ENCODE results near the gene POU2F1.

Gene POU2F1

GRCh38 chr1:167473761-167474160 is 253.1 kb downstream of the POU2F1 start:
- TF ChIP-seq, protein P1, sequence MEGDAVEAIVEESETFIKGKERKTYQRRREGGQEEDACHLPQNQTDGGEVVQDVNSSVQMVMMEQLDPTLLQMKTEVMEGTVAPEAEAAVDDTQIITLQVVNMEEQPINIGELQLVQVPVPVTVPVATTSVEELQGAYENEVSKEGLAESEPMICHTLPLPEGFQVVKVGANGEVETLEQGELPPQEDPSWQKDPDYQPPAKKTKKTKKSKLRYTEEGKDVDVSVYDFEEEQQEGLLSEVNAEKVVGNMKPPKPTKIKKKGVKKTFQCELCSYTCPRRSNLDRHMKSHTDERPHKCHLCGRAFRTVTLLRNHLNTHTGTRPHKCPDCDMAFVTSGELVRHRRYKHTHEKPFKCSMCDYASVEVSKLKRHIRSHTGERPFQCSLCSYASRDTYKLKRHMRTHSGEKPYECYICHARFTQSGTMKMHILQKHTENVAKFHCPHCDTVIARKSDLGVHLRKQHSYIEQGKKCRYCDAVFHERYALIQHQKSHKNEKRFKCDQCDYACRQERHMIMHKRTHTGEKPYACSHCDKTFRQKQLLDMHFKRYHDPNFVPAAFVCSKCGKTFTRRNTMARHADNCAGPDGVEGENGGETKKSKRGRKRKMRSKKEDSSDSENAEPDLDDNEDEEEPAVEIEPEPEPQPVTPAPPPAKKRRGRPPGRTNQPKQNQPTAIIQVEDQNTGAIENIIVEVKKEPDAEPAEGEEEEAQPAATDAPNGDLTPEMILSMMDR (IDR thresholded peaks at IDR 0.05; ENCODE audit: unreplicated experiment in 3 of 3): no peak
- H3K4me1 Mint-ChIP-seq: peaks cover 43% of the 10 kb centered on the region
- H3K9me3 Mint-ChIP-seq: peaks cover 5% of the 10 kb centered on the region
- no peaks in the 10 kb centered on the region for H3K27me3 Mint-ChIP-seq (ENCODE audit: low read depth)
- H3K4me3 Mint-ChIP-seq: peak overlapping the region in 1 of 3 experiments; percentile 38
- no peaks in the 10 kb centered on the region for H3K36me3 Mint-ChIP-seq (ENCODE audit: low read depth)
- H3K27ac Mint-ChIP-seq: no peak overlapping the region

DNA sequence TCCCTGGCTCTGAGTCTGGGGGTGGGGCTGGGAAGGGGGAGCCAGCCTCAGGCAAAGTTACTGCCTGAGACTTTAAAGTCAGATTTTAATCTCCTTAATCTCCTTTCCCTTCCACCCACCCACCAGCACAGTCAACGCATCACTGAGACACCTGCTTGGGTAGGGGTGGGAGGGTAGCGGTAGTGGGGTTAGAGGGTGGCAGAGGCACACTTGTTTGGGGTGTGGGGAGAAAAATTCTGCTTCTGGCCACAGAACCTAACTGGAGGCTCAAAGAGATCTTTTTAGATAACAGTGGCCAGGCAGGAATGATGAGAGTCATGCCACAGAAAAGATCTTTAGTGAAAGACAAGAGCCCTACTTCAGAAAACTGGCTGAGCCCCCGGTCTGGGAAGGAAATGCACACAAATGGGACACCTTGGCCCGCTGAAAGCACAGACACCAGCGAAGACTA is 253.5 kb downstream of the POU2F1 start:
- Mint-ChIP-seq H3K4me1 (peaks cover 47% of the 10 kb centered on the region), H3K4me3 (peak overlapping the region in 1 of 3 experiments; percentile 38), H3K27me3 (ENCODE audit: low read depth) (peaks cover under 1% of the 10 kb centered on the region), H3K36me3 (ENCODE audit: low read depth) (no peaks in the 10 kb centered on the region), H3K9me3 (peaks cover 5% of the 10 kb centered on the region), H3K27ac (no peak overlapping the region)
- TF ChIP-seq, protein P1 (IDR thresholded peaks at IDR 0.05; ENCODE audit: unreplicated experiment in 3 of 3): no peak

DNA sequence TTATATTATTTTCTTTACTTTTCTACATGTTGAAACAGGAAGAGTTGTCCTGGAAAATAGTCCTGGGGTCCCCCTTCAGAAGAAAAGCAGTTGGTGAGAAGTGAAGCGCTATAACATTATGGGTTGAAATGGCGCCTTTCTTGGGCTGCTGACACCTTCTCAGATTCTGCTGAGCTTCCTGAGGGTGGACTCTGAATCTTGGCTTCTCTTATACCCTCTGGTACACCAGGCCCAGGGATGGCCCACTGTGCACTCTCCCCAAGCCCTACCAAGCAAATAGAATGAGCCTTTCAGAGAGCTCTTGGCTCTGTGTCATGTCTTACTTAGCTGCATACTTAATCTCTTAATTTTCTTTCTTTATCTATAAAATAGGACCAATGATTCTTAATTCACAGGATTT is 255.4 kb downstream of the POU2F1 start:
- Mint-ChIP-seq H3K27ac (no peak overlapping the region), H3K4me1 (peaks cover 53% of the 10 kb centered on the region), H3K4me3 (no peak overlapping the region), H3K36me3 (ENCODE audit: low read depth) (no peaks in the 10 kb centered on the region), H3K9me3 (peaks cover 5% of the 10 kb centered on the region), H3K27me3 (ENCODE audit: low read depth) (peaks cover 3% of the 10 kb centered on the region)
- TF ChIP-seq, protein P1 (IDR thresholded peaks at IDR 0.05; ENCODE audit: unreplicated experiment in 3 of 3): no peak
